ENCODE measurements around the gene GMPPB. TPM values are rescaled to one million over a fixed set of nuclear protein-coding genes. Genes with fewer than 3 reads are reported as not detected.
"Not testable (repeated sequence)": the region's sequence is repeated elsewhere in the genome, so short reads cannot be mapped to it uniquely, and the experiment has no call there.

The GMPPB gene
- total RNA-seq, 1 experiment from 2014 or later = 43.5 TPM

GRCh38 chr3:49686346-49686745, 37.4 kb downstream of the GMPPB start:
- peak; percentile 89 for DNase-seq
- Histone ChIP-seq H3K36me3 (replicated peaks; ENCODE audit: control insufficient read depth, insufficient read depth, low read length) (peaks cover 19% of the 10 kb centered on the region), H3K4me3 (ENCODE audit: insufficient read depth, low read depth, low read length) (peak overlapping the region; percentile 52)
- not testable (repeated sequence) for H3K27me3 ChIP-seq (ENCODE audit: control insufficient read depth, insufficient read depth, low read length)

GRCh38 chr3:49685846-49686245, 37.9 kb downstream of the GMPPB start:
- not testable (repeated sequence) for DNase-seq

GRCh38 chr3:49685103-49685502, 38.6 kb downstream of the GMPPB start:
- not testable (repeated sequence) for DNase-seq; H3K4me3 ChIP-seq (ENCODE audit: insufficient read depth, low read depth, low read length); H3K27me3 ChIP-seq (ENCODE audit: control insufficient read depth, insufficient read depth, low read length)
- peaks cover 30% of the 10 kb centered on the region for H3K36me3 ChIP-seq (replicated peaks; ENCODE audit: control insufficient read depth, insufficient read depth, low read length)

More at GRCh38 chr3:49685846-49686245, 37.9 kb downstream of the GMPPB start:
- H3K27me3 ChIP-seq (ENCODE audit: control insufficient read depth, insufficient read depth, low read length) = not testable (repeated sequence)
- peak overlapping the region; percentile 52 for H3K4me3 ChIP-seq (ENCODE audit: insufficient read depth, low read depth, low read length)
- H3K36me3 ChIP-seq (replicated peaks; ENCODE audit: control insufficient read depth, insufficient read depth, low read length) = peaks cover 24% of the 10 kb centered on the region

- not testable (repeated sequence) for DNase-seq; H3K4me3 ChIP-seq (ENCODE audit: insufficient read depth, low read depth, low read length); H3K27me3 ChIP-seq (ENCODE audit: control insufficient read depth, insufficient read depth, low read length)
Measured at GRCh38 chr3:49684453-49684852, 39.3 kb downstream of the GMPPB start.

GRCh38 chr3:49683162-49683561, 40.6 kb downstream of the GMPPB start:
- no peak for DNase-seq
- Histone ChIP-seq H3K27me3 (ENCODE audit: control insufficient read depth, insufficient read depth, low read length) (no peaks in the 10 kb centered on the region; the same call in 1 of the 2 replicates), H3K36me3 (replicated peaks; ENCODE audit: control insufficient read depth, insufficient read depth, low read length) (peaks cover 43% of the 10 kb centered on the region)

More at GRCh38 chr3:49684453-49684852, 39.3 kb downstream of the GMPPB start:
- H3K36me3 ChIP-seq (replicated peaks; ENCODE audit: control insufficient read depth, insufficient read depth, low read length) = peaks cover 32% of the 10 kb centered on the region

GRCh38 chr3:49681543-49681942, 42.2 kb downstream of the GMPPB start:
- no peak overlapping the region for H3K4me3 ChIP-seq (ENCODE audit: insufficient read depth, low read depth, low read length)
- no peak for DNase-seq
- no peaks in the 10 kb centered on the region; the same call in 1 of the 2 replicates for H3K27me3 ChIP-seq (ENCODE audit: control insufficient read depth, insufficient read depth, low read length)
- H3K36me3 ChIP-seq (replicated peaks; ENCODE audit: control insufficient read depth, insufficient read depth, low read length) = peaks cover 57% of the 10 kb centered on the region

More at GRCh38 chr3:49683162-49683561, 40.6 kb downstream of the GMPPB start:
- no peak overlapping the region for H3K4me3 ChIP-seq (ENCODE audit: insufficient read depth, low read depth, low read length)

GRCh38 chr3:49681232-49681522, 42.6 kb downstream of the GMPPB start:
- no peak for DNase-seq
- no peak overlapping the region for H3K4me3 ChIP-seq (ENCODE audit: insufficient read depth, low read depth, low read length)
- H3K36me3 ChIP-seq (replicated peaks; ENCODE audit: control insufficient read depth, insufficient read depth, low read length) = peaks cover 61% of the 10 kb centered on the region
- no peaks in the 10 kb centered on the region; the same call in 1 of the 2 replicates for H3K27me3 ChIP-seq (ENCODE audit: control insufficient read depth, insufficient read depth, low read length)

GRCh38 chr3:49680493-49681231, 43.1 kb downstream of the GMPPB start:
- no peak for DNase-seq
- peaks cover 66% of the 10 kb centered on the region for H3K36me3 ChIP-seq (replicated peaks; ENCODE audit: control insufficient read depth, insufficient read depth, low read length)

GRCh38 chr3:49675912-49676311, 47.8 kb downstream of the GMPPB start:
- no peak overlapping the region for H3K4me3 ChIP-seq (ENCODE audit: insufficient read depth, low read depth, low read length)
- H3K27me3 ChIP-seq (ENCODE audit: control insufficient read depth, insufficient read depth, low read length) = no peaks in the 10 kb centered on the region
- peaks cover 47% of the 10 kb centered on the region for H3K36me3 ChIP-seq (replicated peaks; ENCODE audit: control insufficient read depth, insufficient read depth, low read length)
- DNase-seq = no peak

More at GRCh38 chr3:49680493-49681231, 43.1 kb downstream of the GMPPB start:
- Histone ChIP-seq H3K27me3 (ENCODE audit: control insufficient read depth, insufficient read depth, low read length) (no peaks in the 10 kb centered on the region; the same call in 1 of the 2 replicates), H3K4me3 (ENCODE audit: insufficient read depth, low read depth, low read length) (no peak overlapping the region)

GRCh38 chr3:49674497-49674983, 49.2 kb downstream of the GMPPB start:
- Histone ChIP-seq H3K4me3 (ENCODE audit: insufficient read depth, low read depth, low read length) (peak overlapping the region; percentile 92), H3K27me3 (ENCODE audit: control insufficient read depth, insufficient read depth, low read length) (no peaks in the 10 kb centered on the region), H3K36me3 (replicated peaks; ENCODE audit: control insufficient read depth, insufficient read depth, low read length) (peaks cover 38% of the 10 kb centered on the region)
- DNase-seq = no peak

GRCh38 chr3:49673715-49674496, 49.8 kb downstream of the GMPPB start, which contains the start of gene APEH:
TSS of gene APEH (plus strand) at chr3:49674351. CDS start at chr3:49674402, 51 bp downstream.
- Histone ChIP-seq H3K27me3 (ENCODE audit: control insufficient read depth, insufficient read depth, low read length) (no peaks in the 10 kb centered on the region), H3K36me3 (replicated peaks; ENCODE audit: control insufficient read depth, insufficient read depth, low read length) (peaks cover 34% of the 10 kb centered on the region), H3K4me3 (ENCODE audit: insufficient read depth, low read depth, low read length) (peak within 1 kb of the TSS; percentile 92)
- peak; percentile 100 for DNase-seq

GRCh38 chr3:49673121-49673714, 50.5 kb downstream of the GMPPB start:
- peak overlapping the region; percentile 92 for H3K4me3 ChIP-seq (ENCODE audit: insufficient read depth, low read depth, low read length)
- no peak for DNase-seq
- H3K36me3 ChIP-seq (replicated peaks; ENCODE audit: control insufficient read depth, insufficient read depth, low read length) = peaks cover 28% of the 10 kb centered on the region
- no peaks in the 10 kb centered on the region for H3K27me3 ChIP-seq (ENCODE audit: control insufficient read depth, insufficient read depth, low read length)

GRCh38 chr3:49671291-49672288, 52.2 kb downstream of the GMPPB start:
- H3K27me3 ChIP-seq (ENCODE audit: control insufficient read depth, insufficient read depth, low read length) = no peaks in the 10 kb centered on the region
- H3K36me3 ChIP-seq (replicated peaks; ENCODE audit: control insufficient read depth, insufficient read depth, low read length) = peaks cover 13% of the 10 kb centered on the region
- H3K4me3 ChIP-seq (ENCODE audit: insufficient read depth, low read depth, low read length) = no peak overlapping the region
- peak; percentile 94 for DNase-seq

Data from H7 (cell line).